GM12878 (cell line): Measurements from ENCODE around the gene MGMT.

Source experiments
- EGR1 ChIP-seq, 2 experiments: IDR thresholded peaks; 1 replicate in 1 of 2; 2 replicates in 1 of 2; pipeline ENCODE4 v1.6.1; 2011 to 2012; ENCODE audit warnings: low read depth in 2 of 2, low read length in 2 of 2, borderline replicate concordance in 1 of 2, mild to moderate bottlenecking in 1 of 2, moderate library complexity in 1 of 2
- JUNB ChIP-seq: IDR thresholded peaks from 2 replicates; pipeline ENCODE4 v1.6.1; 2016; ENCODE audit warnings: antibody characterized with exemption, mild to moderate bottlenecking
- MXI1 ChIP-seq: fragments of 150-350 bp; IDR thresholded peaks from 2 replicates; pipeline ENCODE4 v1.6.1; 2011; ENCODE audit warnings: low read depth, mild to moderate bottlenecking, inconsistent platforms, low read length, improper control_type of control experiment
- NBN ChIP-seq: fragments of 450-650 bp; IDR thresholded peaks from 2 replicates; pipeline ENCODE4 v1.6.1; 2016
- NR2C1 ChIP-seq: fragments of 450-650 bp; IDR thresholded peaks from 2 replicates; pipeline ENCODE4 v1.6.1; 2017; ENCODE audit warnings: antibody characterized with exemption, mild to moderate bottlenecking, moderate library complexity
- SMC3 ChIP-seq: IDR thresholded peaks from 2 replicates; pipeline ENCODE4 v1.6.1; 2011; ENCODE audit warnings: low read length, improper control_type of control experiment, borderline replicate concordance
- TCF7 ChIP-seq: IDR thresholded peaks from 2 replicates; pipeline ENCODE4 v1.6.1; 2014; ENCODE audit warnings: antibody characterized with exemption, borderline replicate concordance
- YBX1 ChIP-seq: fragments of 450-650 bp; IDR thresholded peaks from 2 replicates; pipeline ENCODE4 v1.6.1; 2016; ENCODE audit warnings: antibody characterized with exemption
- TF ChIP-seq, protein P1 (sequence below), 3 experiments: IDR thresholded peaks in 2 of 3; conservative IDR thresholded peaks in 1 of 3; 2 replicates each; pipeline ENCODE4 v1.5.1; 2011; ENCODE audit warnings: low read depth in 3 of 3, low read length in 3 of 3, mild to moderate bottlenecking in 3 of 3, control low read depth in 2 of 3, moderate library complexity in 2 of 3, inconsistent platforms in 1 of 3, mixed read lengths in 1 of 3; ENCODE audit not compliant: control insufficient read depth in 2 of 3, insufficient read depth in 1 of 3; ENCODE audit errors: extremely low read depth in 1 of 3
- TF ChIP-seq, protein P2 (sequence below): fragments of 450-650 bp; formaldehyde crosslinking; IDR thresholded peaks from 2 replicates; pipeline ENCODE4 v1.4.0; 2022; ENCODE audit warnings: mild to moderate bottlenecking, moderate library complexity

DNA sequence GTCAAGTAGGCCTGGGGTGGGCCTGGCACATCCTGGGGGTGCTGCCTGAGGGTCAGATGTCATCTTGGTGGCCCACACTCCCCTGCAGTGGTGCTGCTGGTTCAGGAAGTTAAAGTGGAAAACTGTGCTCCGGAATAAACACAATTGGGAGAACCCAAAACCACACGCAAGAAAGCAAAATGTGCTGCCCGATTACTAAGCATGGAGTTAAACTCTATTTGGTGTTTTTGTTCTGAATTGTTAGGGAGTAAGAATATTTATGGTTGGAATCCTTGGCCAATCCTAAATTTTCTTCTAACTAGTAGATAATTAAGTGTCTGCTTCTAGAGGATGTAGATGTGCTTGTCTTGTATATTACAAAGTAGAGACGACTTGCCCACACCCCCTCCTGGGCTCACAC, 131.4 kb downstream of the MGMT start:
- TF ChIP-seq EGR1 (IDR thresholded peaks at IDR 0.05; ENCODE audit: borderline replicate concordance in 1 of 2, low read depth in 2 of 2, low read length in 2 of 2) (no peak), NBN (no peak), JUNB (no peak), YBX1 (no peak), MXI1 (no peak), TCF7 (no peak), NR2C1 (no peak), SMC3 (no peak)
- TF ChIP-seq, protein P1, sequence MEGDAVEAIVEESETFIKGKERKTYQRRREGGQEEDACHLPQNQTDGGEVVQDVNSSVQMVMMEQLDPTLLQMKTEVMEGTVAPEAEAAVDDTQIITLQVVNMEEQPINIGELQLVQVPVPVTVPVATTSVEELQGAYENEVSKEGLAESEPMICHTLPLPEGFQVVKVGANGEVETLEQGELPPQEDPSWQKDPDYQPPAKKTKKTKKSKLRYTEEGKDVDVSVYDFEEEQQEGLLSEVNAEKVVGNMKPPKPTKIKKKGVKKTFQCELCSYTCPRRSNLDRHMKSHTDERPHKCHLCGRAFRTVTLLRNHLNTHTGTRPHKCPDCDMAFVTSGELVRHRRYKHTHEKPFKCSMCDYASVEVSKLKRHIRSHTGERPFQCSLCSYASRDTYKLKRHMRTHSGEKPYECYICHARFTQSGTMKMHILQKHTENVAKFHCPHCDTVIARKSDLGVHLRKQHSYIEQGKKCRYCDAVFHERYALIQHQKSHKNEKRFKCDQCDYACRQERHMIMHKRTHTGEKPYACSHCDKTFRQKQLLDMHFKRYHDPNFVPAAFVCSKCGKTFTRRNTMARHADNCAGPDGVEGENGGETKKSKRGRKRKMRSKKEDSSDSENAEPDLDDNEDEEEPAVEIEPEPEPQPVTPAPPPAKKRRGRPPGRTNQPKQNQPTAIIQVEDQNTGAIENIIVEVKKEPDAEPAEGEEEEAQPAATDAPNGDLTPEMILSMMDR (IDR thresholded peaks at IDR 0.05 in 2 of 3, conservative IDR thresholded peaks at IDR 0.05 in 1 of 3; ENCODE audit: control insufficient read depth in 2 of 3, extremely low read depth in 1 of 3, insufficient read depth in 1 of 3, low read depth in 3 of 3, low read length in 3 of 3), result no peak
- TF ChIP-seq, protein P2, sequence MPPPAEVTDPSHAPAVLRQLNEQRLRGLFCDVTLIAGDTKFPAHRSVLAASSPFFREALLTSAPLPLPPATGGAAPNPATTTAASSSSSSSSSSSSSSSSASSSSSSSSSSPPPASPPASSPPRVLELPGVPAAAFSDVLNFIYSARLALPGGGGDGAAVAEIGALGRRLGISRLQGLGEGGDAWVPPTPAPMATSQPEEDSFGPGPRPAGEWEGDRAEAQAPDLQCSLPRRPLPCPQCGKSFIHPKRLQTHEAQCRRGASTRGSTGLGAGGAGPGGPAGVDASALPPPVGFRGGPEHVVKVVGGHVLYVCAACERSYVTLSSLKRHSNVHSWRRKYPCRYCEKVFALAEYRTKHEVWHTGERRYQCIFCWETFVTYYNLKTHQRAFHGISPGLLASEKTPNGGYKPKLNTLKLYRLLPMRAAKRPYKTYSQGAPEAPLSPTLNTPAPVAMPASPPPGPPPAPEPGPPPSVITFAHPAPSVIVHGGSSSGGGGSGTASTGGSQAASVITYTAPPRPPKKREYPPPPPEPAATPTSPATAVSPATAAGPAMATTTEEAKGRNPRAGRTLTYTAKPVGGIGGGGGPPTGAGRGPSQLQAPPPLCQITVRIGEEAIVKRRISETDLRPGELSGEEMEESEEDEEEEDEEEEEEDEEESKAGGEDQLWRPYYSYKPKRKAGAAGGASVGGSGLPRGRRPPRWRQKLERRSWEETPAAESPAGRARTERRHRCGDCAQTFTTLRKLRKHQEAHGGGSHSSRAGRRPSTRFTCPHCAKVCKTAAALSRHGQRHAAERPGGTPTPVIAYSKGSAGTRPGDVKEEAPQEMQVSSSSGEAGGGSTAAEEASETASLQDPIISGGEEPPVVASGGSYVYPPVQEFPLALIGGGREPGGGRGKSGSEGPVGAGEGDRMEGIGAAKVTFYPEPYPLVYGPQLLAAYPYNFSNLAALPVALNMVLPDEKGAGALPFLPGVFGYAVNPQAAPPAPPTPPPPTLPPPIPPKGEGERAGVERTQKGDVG, result no peak
